Duodenal mucosa (tissue), 2 donors: ENCODE results near the gene MFGE8.

Experiments
- H3K27ac ChIP-seq: one replicate; pipeline ENCODE4 v1.7.0; 2013; ENCODE audit warnings: low read depth, low read length
- H3K27me3 ChIP-seq, 2 donors: one replicate each; pipeline ENCODE4 v1.7.0; 2013; ENCODE audit warnings: low read length in 2 of 2, control low read depth in 1 of 2; ENCODE audit not compliant: insufficient read depth in 2 of 2, control insufficient read depth in 1 of 2
- H3K36me3 ChIP-seq, 2 donors: one replicate each; pipeline ENCODE4 v1.7.0; 2013; ENCODE audit warnings: low read length in 2 of 2, control low read depth in 1 of 2; ENCODE audit not compliant: insufficient read depth in 2 of 2, control insufficient read depth in 1 of 2
- H3K4me1 ChIP-seq, 2 donors: one replicate each; pipeline ENCODE4 v1.7.0; 2013; ENCODE audit warnings: low read length in 2 of 2, control low read depth in 1 of 2; ENCODE audit not compliant: insufficient read depth in 2 of 2, control insufficient read depth in 1 of 2
- H3K4me3 ChIP-seq, 2 donors: one replicate each; pipeline ENCODE4 v1.7.0; 2013; ENCODE audit warnings: low read length in 2 of 2, low read depth in 1 of 2
- H3K9ac ChIP-seq, 2 donors: one replicate each; pipeline ENCODE4 v1.7.0; 2013; ENCODE audit warnings: low read length in 2 of 2, low read depth in 1 of 2
- H3K9me3 ChIP-seq, 2 donors: one replicate each; pipeline ENCODE4 v1.7.0; 2013; ENCODE audit warnings: low read length in 2 of 2, control low read depth in 1 of 2; ENCODE audit not compliant: control insufficient read depth in 1 of 2

The MFGE8 gene

DNA sequence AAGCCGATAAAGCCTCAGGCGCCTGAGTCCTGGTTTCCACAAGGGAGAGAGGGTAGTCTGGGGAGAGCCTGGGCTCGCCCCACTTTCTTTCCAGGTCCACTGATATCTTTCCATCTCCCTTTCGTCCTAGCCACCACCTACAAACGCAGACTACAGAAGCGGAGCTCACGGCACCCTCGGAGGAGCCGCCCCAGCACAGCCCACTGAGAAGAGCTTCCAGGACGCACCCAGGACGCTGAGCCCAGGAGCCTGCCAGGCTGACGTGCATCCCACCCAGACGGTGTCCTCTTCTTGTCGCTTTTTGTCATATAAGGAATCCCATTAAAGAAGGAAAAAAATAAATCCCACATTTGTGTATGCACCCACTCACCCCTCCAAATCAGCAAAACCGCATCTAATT lies 38.9 kb downstream of the MFGE8 start:
- Histone ChIP-seq H3K27ac (no peak overlapping the region), H3K36me3 (no peaks in the 10 kb centered on the region), H3K27me3 (peaks cover 0 to 4% of the 10 kb centered on the region in 2 donors), H3K9ac (no peak overlapping the region), H3K9me3 (no peaks in the 10 kb centered on the region), H3K4me3 (no peak overlapping the region), H3K4me1 (no peaks in the 10 kb centered on the region)

DNA sequence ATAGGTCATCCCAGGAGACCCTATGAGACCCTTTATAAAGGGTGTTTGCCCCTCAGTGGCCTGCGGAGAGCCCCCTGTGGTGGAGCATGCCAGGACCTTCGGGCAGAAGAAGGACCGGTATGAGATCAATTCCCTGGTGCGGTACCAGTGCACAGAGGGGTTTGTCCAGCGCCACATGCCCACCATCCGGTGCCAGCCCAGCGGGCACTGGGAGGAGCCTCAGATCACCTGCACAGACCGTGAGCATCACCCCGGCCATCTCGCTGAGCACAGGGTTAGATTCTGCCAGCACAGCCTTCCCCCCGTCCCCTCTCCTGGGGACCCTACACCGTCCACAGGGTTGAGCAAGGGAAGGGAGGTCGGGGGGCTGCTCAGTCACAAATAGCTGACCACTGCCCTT lies 39.4 kb downstream of the MFGE8 start:
- no peaks in the 10 kb centered on the region for H3K9me3 ChIP-seq
- H3K9ac ChIP-seq, result no peak overlapping the region
- H3K4me3 ChIP-seq, result no peak overlapping the region
- H3K4me1 ChIP-seq, result no peaks in the 10 kb centered on the region
- no peaks in the 10 kb centered on the region for H3K36me3 ChIP-seq
- H3K27ac ChIP-seq, result no peak overlapping the region
- peaks cover 0 to 4% of the 10 kb centered on the region in 2 donors for H3K27me3 ChIP-seq

DNA sequence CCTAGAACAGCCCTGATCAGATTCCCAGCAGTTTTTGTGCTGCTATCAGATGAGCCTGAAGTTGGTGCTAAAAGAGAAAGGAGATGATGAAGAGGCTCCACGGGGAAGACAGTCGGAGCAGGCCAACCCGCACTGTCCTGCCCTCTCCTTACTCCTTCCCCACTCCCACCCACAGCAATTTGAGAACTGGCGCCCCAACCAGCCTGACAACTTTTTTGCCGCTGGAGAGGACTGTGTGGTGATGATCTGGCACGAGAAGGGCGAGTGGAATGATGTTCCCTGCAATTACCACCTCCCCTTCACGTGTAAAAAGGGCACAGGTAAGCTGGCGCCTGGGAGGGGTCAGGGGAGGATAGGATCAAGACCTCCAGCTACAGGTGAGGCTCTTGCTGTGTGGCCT lies 40.5 kb downstream of the MFGE8 start:
- H3K36me3 ChIP-seq, result no peaks in the 10 kb centered on the region
- H3K9me3 ChIP-seq, result no peaks in the 10 kb centered on the region
- H3K27ac ChIP-seq, result no peak overlapping the region
- H3K9ac ChIP-seq, result no peak overlapping the region
- H3K4me3 ChIP-seq, result no peak overlapping the region
- peaks cover 0 to 4% of the 10 kb centered on the region in 2 donors for H3K27me3 ChIP-seq
- no peaks in the 10 kb centered on the region for H3K4me1 ChIP-seq

DNA sequence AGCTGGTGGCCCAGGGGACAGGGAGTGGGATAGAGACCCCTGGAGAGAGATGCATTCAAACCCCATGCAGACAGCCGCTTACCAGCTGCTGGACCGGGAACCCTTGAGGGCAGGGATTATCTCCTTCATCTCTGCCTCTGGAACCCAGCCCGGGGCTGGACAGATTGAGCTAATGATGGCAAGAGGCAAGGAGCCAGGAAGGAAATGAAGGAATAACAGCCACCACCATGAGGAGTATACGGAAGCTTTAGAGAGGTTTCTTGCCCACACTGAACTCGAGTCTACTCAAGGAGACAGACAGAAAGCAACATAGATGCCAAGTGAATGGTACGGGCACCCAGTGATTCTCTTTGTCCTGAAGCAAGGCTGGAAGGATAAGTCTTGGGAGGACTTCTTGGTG lies 41.1 kb downstream of the MFGE8 start:
- no peak overlapping the region for H3K9ac ChIP-seq
- H3K27me3 ChIP-seq, result peaks cover 0 to 4% of the 10 kb centered on the region in 2 donors
- H3K9me3 ChIP-seq, result no peaks in the 10 kb centered on the region
- no peaks in the 10 kb centered on the region for H3K36me3 ChIP-seq
- H3K4me3 ChIP-seq, result no peak overlapping the region
- no peak overlapping the region for H3K27ac ChIP-seq
- H3K4me1 ChIP-seq, result no peaks in the 10 kb centered on the region

DNA sequence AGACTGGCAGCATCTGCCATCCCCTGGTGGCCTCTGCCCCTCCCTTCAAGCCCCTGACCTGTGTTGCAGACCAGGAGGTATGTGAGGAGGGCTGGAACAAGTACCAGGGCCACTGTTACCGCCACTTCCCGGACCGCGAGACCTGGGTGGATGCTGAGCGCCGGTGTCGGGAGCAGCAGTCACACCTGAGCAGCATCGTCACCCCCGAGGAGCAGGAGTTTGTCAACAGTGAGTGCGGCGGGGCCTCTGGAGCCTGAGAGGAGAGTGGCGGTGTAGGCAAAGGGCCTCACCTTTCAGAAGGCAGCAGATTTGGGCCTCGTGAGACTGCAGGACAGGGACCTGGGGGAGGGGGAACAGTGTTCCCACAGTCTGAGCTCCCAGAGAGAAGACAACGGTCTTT lies 41.9 kb downstream of the MFGE8 start:
- no peak overlapping the region for H3K9ac ChIP-seq
- H3K4me3 ChIP-seq, result no peak overlapping the region
- H3K27me3 ChIP-seq, result peaks cover 0 to 4% of the 10 kb centered on the region in 2 donors
- H3K36me3 ChIP-seq, result no peaks in the 10 kb centered on the region
- H3K9me3 ChIP-seq, result no peaks in the 10 kb centered on the region
- H3K4me1 ChIP-seq, result no peaks in the 10 kb centered on the region
- H3K27ac ChIP-seq, result no peak overlapping the region

DNA sequence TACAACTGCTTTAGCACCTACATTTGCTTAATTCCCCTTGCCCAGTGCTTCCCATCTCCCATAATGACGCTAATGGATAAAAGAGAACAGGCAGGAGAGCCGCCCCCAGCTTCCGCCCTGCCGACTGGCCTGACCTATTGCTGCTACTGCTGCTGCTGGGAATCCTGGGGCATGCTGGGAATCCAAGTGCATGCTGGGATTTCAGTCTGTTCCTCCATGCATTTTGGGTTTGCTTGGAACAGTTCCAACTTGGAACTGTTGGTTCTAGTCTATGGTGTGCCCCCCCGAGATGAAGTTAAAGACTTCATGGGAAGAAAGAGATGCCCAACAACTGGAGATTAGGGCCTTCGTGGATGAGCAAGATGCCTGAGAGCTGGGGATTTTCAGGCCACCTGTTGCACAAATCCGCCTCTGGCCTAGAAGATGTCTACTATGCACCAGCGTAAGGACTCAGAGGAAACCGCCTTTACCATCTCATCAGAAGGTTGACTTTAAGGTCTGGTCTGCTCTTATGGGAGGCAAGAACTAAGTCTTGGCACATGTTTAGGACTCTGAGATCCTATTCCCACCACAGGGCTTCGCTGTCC lies 46.8 kb downstream of the MFGE8 start:
- Histone ChIP-seq H3K4me1 (no peaks in the 10 kb centered on the region), H3K27ac (no peak overlapping the region), H3K9me3 (no peaks in the 10 kb centered on the region), H3K4me3 (no peak overlapping the region), H3K27me3 (no peaks in the 10 kb centered on the region), H3K36me3 (no peaks in the 10 kb centered on the region), H3K9ac (no peak overlapping the region)

DNA sequence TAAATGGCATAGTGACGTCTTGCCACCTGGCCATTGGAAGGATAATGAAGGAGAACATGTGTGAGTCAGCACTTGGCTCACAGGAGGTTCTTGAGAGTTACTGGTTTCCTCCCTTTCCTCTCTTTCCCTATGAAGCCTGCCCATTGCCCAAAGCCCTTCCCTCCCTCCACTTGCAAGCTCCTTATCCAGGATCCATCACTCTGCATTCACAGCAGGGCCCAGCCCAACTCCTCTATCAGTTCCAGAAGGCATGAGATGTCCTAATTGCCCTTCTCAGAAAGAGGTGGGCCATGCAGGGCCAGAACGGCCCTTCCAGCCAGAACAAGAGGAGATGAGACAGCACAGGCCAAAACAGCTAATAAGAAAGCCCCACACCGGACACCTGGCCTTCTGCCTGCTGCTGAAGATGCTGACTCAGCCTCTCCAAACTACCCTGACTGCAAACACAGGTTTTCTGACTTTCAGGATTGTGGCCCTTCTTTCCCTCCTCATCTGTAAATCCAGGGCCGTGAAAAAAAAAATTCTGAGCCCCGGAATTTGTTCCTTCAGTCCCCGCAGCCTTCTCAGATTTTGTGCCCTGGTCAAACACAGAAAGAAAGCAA lies 47.6 kb downstream of the MFGE8 start:
- Histone ChIP-seq H3K9me3 (no peaks in the 10 kb centered on the region), H3K27ac (no peak overlapping the region), H3K36me3 (no peaks in the 10 kb centered on the region), H3K9ac (no peak overlapping the region), H3K4me3 (no peak overlapping the region), H3K4me1 (no peaks in the 10 kb centered on the region), H3K27me3 (no peaks in the 10 kb centered on the region)

DNA sequence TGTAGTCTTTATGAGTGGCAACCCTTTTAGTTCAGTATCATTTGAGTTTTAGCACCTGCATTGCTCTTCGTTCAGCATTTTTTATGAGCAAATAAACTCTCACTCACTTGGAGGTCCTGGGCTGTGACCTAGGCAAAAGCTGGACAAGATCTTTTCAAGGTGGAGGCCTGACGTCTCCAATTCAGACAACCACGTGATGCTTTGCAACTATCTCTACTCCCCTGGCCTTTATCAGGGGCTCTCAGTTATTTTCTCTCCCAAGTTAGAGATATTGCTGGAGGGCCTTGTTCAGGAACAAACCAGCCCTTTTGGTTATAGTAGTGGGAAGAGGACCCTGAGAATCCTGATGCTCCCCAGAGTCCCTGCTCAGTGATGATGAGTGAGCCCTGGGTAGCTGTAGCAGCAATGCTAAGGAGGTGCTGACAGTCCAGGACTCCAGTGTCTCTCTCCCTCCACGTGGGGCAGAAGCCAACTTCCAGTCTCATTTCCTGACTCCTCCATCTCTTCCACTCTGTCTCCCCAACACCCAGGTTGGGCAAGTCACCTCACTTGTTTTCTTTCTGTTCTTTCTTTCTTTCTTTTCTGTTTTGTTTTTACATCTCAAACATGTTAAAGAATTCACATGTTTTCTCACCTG lies 48.2 kb downstream of the MFGE8 start:
- no peaks in the 10 kb centered on the region for H3K4me1 ChIP-seq
- H3K27ac ChIP-seq, result no peak overlapping the region
- H3K9me3 ChIP-seq, result no peaks in the 10 kb centered on the region
- no peak overlapping the region for H3K9ac ChIP-seq
- no peaks in the 10 kb centered on the region for H3K27me3 ChIP-seq
- H3K4me3 ChIP-seq, result no peak overlapping the region
- H3K36me3 ChIP-seq, result no peaks in the 10 kb centered on the region

DNA sequence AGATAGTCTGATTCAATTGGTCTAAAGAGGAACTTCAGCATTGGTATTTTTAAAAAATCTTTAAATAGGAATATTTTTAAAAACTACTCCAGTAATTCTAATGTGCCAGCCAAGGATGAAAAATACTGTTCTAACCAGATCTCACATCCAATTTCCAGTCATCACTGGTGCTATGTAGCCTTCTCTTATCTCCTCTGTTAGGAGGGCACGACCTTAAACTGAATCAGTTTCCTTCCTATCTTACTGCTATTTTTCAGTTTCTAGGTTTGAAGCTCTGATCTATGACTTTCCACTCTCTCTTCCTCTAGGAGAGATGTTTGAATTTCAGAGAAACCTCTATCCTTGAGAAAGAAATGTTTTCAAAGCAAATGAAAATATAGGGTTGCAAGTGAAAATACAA lies 49.8 kb downstream of the MFGE8 start:
- no peaks in the 10 kb centered on the region for H3K27me3 ChIP-seq
- H3K9me3 ChIP-seq, result no peaks in the 10 kb centered on the region
- no peak overlapping the region for H3K9ac ChIP-seq
- H3K27ac ChIP-seq, result no peak overlapping the region
- H3K36me3 ChIP-seq, result no peaks in the 10 kb centered on the region
- H3K4me3 ChIP-seq, result no peak overlapping the region
- no peaks in the 10 kb centered on the region for H3K4me1 ChIP-seq

DNA sequence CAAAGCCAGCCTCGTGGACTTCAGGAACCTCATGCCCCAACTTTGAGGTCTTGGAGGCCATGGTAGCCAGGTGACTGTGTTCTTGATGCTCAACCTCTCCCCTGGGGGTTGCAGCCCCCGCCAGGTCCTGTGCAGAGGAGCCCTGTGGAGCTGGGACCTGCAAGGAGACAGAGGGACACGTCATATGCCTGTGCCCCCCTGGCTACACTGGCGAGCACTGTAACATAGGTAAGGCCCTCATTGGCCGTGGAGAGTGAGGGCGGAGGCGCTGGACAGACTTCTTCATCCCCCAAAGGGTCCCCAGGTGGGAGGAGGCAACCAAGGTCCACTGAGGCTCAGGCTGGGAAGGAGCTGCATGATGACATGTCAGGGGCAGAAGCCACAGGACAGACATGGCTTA lies 53.0 kb downstream of the MFGE8 start:
- H3K27me3 ChIP-seq, result no peaks in the 10 kb centered on the region
- no peaks in the 10 kb centered on the region for H3K9me3 ChIP-seq
- H3K36me3 ChIP-seq, result no peaks in the 10 kb centered on the region
- H3K4me3 ChIP-seq, result no peak overlapping the region
- H3K27ac ChIP-seq, result no peak overlapping the region
- H3K4me1 ChIP-seq, result no peaks in the 10 kb centered on the region
- no peak overlapping the region for H3K9ac ChIP-seq
